Transverse colon (tissue), 3 donors: Measurements from ENCODE around the gene SLC25A36.

ENCODE experiments used
- POLR2A ChIP-seq: fragments of 450-650 bp; IDR thresholded peaks from one replicate; pipeline ENCODE4 v1.6.1; 2016; ENCODE audit warnings: antibody characterized with exemption, mild to moderate bottlenecking, moderate library complexity
- TF ChIP-seq, protein P1 (sequence below), 5 experiments: fragments of 200-600 bp in 3 of 5; fragments of 450-650 bp in 2 of 5; sonication (generic) in 3 of 5; IDR thresholded peaks; 1 replicate in 2 of 5; 2 replicates in 3 of 5; pipeline ENCODE4 v1.5.1; 2016 to 2017; ENCODE audit warnings: antibody characterized with exemption in 5 of 5, inconsistent platforms in 3 of 5, mild to moderate bottlenecking in 2 of 5, moderate library complexity in 1 of 5

DNA sequence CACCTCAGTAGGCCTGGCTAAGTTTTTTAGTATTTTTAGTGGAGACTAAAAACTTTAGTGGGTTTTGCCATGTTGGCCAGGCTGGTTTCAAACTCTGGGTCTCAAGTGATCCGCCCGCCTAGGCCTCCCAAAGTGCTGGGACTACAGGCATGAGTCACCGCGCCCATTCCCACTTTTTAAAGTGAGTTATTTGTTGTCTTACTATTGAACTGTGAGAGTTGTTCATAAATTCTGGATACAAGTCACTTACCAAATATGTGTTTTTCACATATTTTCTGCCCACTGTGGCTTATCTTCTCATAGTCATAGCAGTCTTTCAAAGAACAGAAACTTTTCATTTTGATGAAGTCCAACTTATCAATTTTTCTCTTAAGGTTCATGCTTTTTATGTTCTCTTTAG is 79.6 kb downstream of the SLC25A36 start:
- no peak for TF ChIP-seq POLR2A
- TF ChIP-seq, protein P1, sequence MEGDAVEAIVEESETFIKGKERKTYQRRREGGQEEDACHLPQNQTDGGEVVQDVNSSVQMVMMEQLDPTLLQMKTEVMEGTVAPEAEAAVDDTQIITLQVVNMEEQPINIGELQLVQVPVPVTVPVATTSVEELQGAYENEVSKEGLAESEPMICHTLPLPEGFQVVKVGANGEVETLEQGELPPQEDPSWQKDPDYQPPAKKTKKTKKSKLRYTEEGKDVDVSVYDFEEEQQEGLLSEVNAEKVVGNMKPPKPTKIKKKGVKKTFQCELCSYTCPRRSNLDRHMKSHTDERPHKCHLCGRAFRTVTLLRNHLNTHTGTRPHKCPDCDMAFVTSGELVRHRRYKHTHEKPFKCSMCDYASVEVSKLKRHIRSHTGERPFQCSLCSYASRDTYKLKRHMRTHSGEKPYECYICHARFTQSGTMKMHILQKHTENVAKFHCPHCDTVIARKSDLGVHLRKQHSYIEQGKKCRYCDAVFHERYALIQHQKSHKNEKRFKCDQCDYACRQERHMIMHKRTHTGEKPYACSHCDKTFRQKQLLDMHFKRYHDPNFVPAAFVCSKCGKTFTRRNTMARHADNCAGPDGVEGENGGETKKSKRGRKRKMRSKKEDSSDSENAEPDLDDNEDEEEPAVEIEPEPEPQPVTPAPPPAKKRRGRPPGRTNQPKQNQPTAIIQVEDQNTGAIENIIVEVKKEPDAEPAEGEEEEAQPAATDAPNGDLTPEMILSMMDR (IDR thresholded peaks at IDR 0.05), result no peak
